CD8-positive, alpha-beta memory T cell (primary cell): ENCODE results near the gene PLXNC1. TPM values are rescaled to one million over a fixed set of nuclear protein-coding genes. Genes with fewer than 3 reads are reported as not detected.
A peak's percentile ranks its signal among the peaks of the same experiment; 100 is the strongest.

ENCODE experiments used
- CTCF ChIA-PET: fragments of 350-600 bp; sonication (Branson Sonifier 250); formaldehyde crosslinking; loops from one replicate; lab custom pipeline; 2021; ENCODE audit warnings: antibody characterized with exemption; lab: Charles Lee
- POLR2A ChIA-PET: fragments of 350-600 bp; sonication (Branson Sonifier 250); formaldehyde crosslinking; loops from one replicate; lab custom pipeline; 2021; ENCODE audit warnings: antibody characterized with exemption; lab: Charles Lee
- DNase-seq, 5 donors: peaks; one replicate each; pipeline versions ENCODE4 v3.0.0 to v3.0.0-alpha.2; 2020 to 2022; ENCODE audit warnings: mixed read lengths in 1 of 5
- H3K27ac ChIP-seq: one replicate; pipeline ENCODE4 v1.7.0; 2013; ENCODE audit warnings: low read depth, mild to moderate bottlenecking, low read length, moderate library complexity
- H3K27me3 ChIP-seq: 2 replicates; pipeline ENCODE4 v1.7.0; 2013; ENCODE audit warnings: low read length, mild to moderate bottlenecking; ENCODE audit not compliant: insufficient read depth, poor library complexity, severe bottlenecking
- H3K36me3 ChIP-seq: 2 replicates; pipeline ENCODE4 v1.7.0; 2013; ENCODE audit warnings: mild to moderate bottlenecking, low read length, moderate library complexity; ENCODE audit not compliant: insufficient read depth
- H3K4me1 ChIP-seq: 2 replicates; pipeline ENCODE4 v1.7.0; 2013; ENCODE audit warnings: mild to moderate bottlenecking, low read length, moderate library complexity; ENCODE audit not compliant: insufficient read depth
- H3K4me3 ChIP-seq: 2 replicates; pipeline ENCODE4 v1.7.0; 2013; ENCODE audit warnings: mild to moderate bottlenecking, low read length
- H3K9me3 ChIP-seq: 2 replicates; pipeline ENCODE4 v1.7.0; 2013; ENCODE audit warnings: mild to moderate bottlenecking, low read length
- H3K27ac Mint-ChIP-seq, 8 donors: one replicate each; pipeline ENCODE4 v1.8.0; 2020 to 2021; ENCODE audit warnings: mixed read lengths in 8 of 8, mild to moderate bottlenecking in 6 of 8, inconsistent platforms in 3 of 8, moderate library complexity in 3 of 8
- H3K27me3 Mint-ChIP-seq, 2 donors: one replicate each; pipeline ENCODE4 v1.8.0; 2020 to 2021; ENCODE audit warnings: mixed read lengths in 2 of 2, mild to moderate bottlenecking in 1 of 2, moderate library complexity in 1 of 2
- H3K36me3 Mint-ChIP-seq, 3 donors: one replicate each; pipeline ENCODE4 v1.8.0; 2020 to 2021; ENCODE audit warnings: mixed read lengths in 3 of 3, inconsistent platforms in 1 of 3, mild to moderate bottlenecking in 1 of 3
- H3K4me1 Mint-ChIP-seq, 3 donors: one replicate each; pipeline ENCODE4 v1.8.0; 2020 to 2021; ENCODE audit warnings: mixed read lengths in 3 of 3, inconsistent platforms in 1 of 3, mild to moderate bottlenecking in 1 of 3
- H3K4me3 Mint-ChIP-seq, 7 donors: one replicate each; pipeline ENCODE4 v1.8.0; 2020 to 2021; ENCODE audit warnings: mixed read lengths in 7 of 7, mild to moderate bottlenecking in 6 of 7, moderate library complexity in 4 of 7, inconsistent platforms in 2 of 7
- H3K9me3 Mint-ChIP-seq, 5 donors: one replicate each; pipeline ENCODE4 v1.8.0; 2020 to 2022; ENCODE audit warnings: mixed read lengths in 5 of 5, mild to moderate bottlenecking in 3 of 5, moderate library complexity in 2 of 5, inconsistent platforms in 1 of 5
- polyA plus RNA-seq: library from polyadenylated mRNA; unstranded; fragments of 300-500 nt; fragmentation: Illumina TruSeq; gene quantifications from one replicate; pipeline ENCODE4 v1.2.3, GENCODE V29; 2021
- total RNA-seq, 2 experiments: library from RNA; stranded (reverse); gene quantifications; one replicate each; pipeline ENCODE4 v1.2.3, GENCODE V29; 2021

PLXNC1 gene
- total and polyA plus RNA-seq, 3 experiments from 2014 or later = 5.0 to 8.1 (median 5.6) TPM

DNA sequence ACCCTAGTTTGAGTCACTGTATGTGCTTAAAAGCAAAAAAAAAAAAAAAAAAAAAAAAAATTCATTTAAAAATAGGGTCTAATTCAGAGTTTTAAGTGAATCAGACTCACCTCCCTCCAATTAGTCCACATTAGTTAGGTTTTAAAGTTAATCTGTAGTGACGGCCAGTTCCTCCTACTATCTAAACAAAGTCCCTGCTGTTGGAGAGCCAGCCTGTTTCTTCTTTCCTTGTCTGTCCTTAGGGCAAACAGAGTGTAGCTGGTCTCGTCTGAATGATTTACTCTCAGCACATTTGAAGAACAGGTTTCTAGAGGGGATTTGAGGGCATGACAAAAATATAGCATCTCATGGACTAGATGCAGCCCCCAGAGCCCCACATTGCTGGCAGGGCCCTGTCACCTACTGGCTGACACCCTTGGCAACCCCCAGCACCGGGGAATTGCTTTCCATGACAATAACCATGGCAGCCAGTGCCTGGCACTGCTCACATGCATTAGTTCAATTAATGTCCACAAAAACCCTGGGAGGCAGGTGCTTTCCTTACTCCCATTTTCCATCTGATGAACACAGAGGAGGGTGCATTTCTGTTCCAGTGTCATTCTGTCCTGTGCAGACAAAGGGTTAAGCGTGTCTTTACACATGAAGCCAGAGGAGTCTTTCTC is 138.3 kb downstream of the PLXNC1 start:
- no peak for DNase-seq
- peaks cover 11 to 60% (median 32%) of the 10 kb centered on the region in 3 donors for H3K36me3 Mint-ChIP-seq
- ChIA-PET CTCF (no interaction called here), POLR2A (no interaction called here)
- Histone ChIP-seq H3K27me3 (no peaks in the 10 kb centered on the region), H3K9me3 (no peaks in the 10 kb centered on the region), H3K27ac (no peak overlapping the region), H3K4me1 (peaks cover 21% of the 10 kb centered on the region), H3K4me3 (no peak overlapping the region), H3K36me3 (peaks cover 9% of the 10 kb centered on the region)
- H3K9me3 Mint-ChIP-seq = no peaks in the 10 kb centered on the region
- H3K4me1 Mint-ChIP-seq = peaks cover 21 to 33% (median 28%) of the 10 kb centered on the region in 3 donors
- peak overlapping the region in 1 of 7 donors; percentile 72 for H3K4me3 Mint-ChIP-seq
- H3K27me3 Mint-ChIP-seq = no peaks in the 10 kb centered on the region
- H3K27ac Mint-ChIP-seq = peak overlapping the region in 3 of 8 donors; percentile 29 to 51 (median 41)

DNA sequence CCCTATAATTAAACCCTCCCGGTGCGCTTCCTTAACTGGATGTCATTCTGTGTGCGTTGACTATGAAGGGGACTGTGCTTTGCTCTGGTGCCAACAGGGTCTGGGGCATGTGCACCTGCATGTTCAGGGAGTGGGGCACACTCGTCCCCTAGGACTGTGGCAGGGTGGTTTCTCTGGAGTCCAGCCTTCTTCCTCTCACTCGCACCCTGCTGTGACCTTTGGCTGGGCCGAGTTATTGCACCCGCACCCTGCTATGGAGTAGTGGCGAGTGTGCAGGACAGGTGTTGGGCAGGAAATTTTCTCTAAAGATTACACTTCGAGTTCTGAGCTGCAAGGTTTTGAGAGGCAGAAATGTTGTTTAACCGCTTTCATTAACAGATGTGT is 138.9 kb downstream of the PLXNC1 start:
- Histone ChIP-seq H3K9me3 (no peaks in the 10 kb centered on the region), H3K36me3 (peaks cover 9% of the 10 kb centered on the region), H3K27ac (no peak overlapping the region), H3K27me3 (no peaks in the 10 kb centered on the region), H3K4me3 (no peak overlapping the region), H3K4me1 (peaks cover 16% of the 10 kb centered on the region)
- Mint-ChIP-seq H3K9me3 (no peaks in the 10 kb centered on the region), H3K36me3 (peaks cover 10 to 63% (median 35%) of the 10 kb centered on the region in 3 donors), H3K27ac (peak overlapping the region in 3 of 8 donors; percentile 41 to 51 (median 42)), H3K27me3 (no peaks in the 10 kb centered on the region), H3K4me1 (peaks cover 16 to 27% (median 23%) of the 10 kb centered on the region in 3 donors), H3K4me3 (peak overlapping the region in 1 of 7 donors; percentile 72)
- POLR2A ChIA-PET = no interaction called here
- DNase-seq = no peak
- CTCF ChIA-PET = no interaction called here

DNA sequence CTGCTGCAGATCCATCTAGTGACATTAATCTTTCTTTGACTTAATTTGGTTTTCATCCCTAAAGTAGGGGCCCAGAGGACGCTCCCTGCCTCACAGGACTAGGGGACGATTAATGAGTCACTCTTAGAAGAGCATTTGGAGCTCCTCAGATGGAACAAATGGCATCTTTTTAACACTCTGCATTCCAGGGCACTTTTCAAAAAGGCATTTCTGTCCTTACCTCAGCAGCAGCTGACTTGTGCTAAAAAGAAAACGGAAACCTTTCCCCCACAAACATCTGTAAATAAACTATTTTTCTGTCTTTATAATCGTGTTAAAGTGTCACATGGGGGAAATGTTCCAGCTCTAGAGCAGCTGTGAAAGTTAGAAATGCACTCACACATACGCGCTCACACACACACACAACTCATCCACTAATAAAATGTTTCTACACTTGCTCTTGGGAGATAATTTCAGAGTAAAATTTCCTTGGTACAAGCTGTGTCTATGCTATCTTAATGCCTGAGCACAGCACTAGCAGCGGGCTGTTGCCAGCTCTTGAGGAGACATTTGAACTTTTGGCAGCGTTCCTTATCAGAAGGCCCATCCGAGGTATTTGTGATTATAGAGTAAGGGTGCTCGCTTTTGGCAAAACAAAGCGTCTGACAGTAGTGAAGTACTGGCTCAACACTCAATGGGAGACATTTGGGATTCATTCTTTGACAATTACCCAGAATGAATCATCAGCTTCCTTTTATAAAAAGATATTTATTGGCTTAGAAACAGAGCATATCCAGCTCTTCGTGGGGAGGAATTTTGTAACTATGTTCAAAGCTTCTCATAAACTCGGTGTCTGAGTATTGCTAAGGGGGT is 141.3 kb downstream of the PLXNC1 start:
- Histone ChIP-seq H3K9me3 (no peaks in the 10 kb centered on the region), H3K4me1 (no peaks in the 10 kb centered on the region), H3K4me3 (no peak overlapping the region), H3K36me3 (peaks cover 11% of the 10 kb centered on the region), H3K27ac (no peak overlapping the region), H3K27me3 (no peaks in the 10 kb centered on the region)
- no peaks in the 10 kb centered on the region for H3K27me3 Mint-ChIP-seq
- POLR2A ChIA-PET = no interaction called here
- no peaks in the 10 kb centered on the region for H3K9me3 Mint-ChIP-seq
- H3K27ac Mint-ChIP-seq = peak overlapping the region in 4 of 8 donors; percentile 37 to 81 (median 62)
- CTCF ChIA-PET = interaction anchor here (1.2 to 2.0 kb wide), 2 partner anchors 9 to 20 kb away, joined by 4 to 5 read pairs; no protein-coding TSS in a partner anchor
- DNase-seq = no peak
- H3K4me1 Mint-ChIP-seq = peaks cover 0 to 6% (median 4%) of the 10 kb centered on the region in 3 donors
- H3K4me3 Mint-ChIP-seq = no peak overlapping the region
- H3K36me3 Mint-ChIP-seq = peaks cover 3 to 63% (median 32%) of the 10 kb centered on the region in 3 donors

DNA sequence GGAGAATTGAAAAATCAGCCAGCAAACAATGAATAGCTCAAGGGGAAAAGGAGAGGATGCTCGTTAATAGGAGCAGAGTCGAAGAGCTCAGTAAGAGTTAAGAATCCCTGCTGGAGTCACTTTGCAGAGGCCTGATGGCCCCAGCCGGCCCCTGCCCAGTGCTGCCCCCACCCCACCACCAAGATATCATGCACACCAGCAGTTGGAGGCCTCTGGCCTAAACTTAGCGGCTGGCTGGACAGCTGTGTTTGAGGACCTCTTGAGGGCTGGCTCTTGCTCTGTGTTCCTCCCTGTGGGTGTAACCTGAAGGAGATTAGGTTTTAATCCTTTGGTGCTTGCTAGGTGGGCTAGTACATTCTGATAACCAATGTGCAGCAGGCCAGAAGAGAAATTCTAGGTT is 142.0 kb downstream of the PLXNC1 start:
- CTCF ChIA-PET = interaction anchor here (2.0 kb wide), 1 partner anchor 20 kb away, joined by 5 read pairs; no protein-coding TSS in a partner anchor
- Mint-ChIP-seq H3K4me1 (peaks cover 0 to 4% (median 0%) of the 10 kb centered on the region in 3 donors), H3K4me3 (no peak overlapping the region)

DNA sequence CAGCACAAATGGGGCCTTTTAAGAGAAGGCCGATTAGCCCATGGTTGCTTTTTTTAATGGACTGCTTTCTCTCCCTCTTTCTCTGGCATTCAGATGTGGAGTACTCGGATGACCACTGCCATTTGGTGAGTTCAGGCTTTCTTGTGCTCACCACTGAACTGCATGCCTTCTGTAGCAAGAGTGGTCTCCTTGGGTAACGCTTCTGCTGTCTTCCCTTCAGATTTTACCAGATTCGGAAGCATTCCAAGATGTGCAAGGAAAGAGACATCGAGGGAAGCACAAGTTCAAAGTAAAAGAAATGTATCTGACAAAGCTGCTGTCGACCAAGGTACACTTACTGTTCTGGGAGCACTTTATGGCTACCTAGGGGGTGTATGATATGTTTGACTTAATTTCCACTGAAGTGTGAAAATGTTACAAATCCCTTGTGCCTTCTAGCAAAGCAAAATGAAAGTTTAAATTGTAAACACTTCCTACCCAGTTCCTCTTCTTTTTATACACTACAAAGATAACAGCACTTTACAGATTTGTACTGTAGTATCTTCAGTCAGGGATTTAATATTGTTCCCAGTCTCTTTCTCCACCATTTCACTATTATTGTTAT is 148.8 kb downstream of the PLXNC1 start:
- H3K9me3 ChIP-seq = no peaks in the 10 kb centered on the region
- no peak overlapping the region for H3K27ac ChIP-seq
- CTCF ChIA-PET = no interaction called here
- Mint-ChIP-seq H3K9me3 (no peaks in the 10 kb centered on the region), H3K27me3 (no peaks in the 10 kb centered on the region), H3K4me1 (peaks cover 0 to 2% (median 0%) of the 10 kb centered on the region in 3 donors), H3K27ac (peak overlapping the region in 3 of 8 donors; percentile 38 to 81 (median 79)), H3K36me3 (peaks cover 27 to 82% (median 41%) of the 10 kb centered on the region in 3 donors), H3K4me3 (no peak overlapping the region)
- POLR2A ChIA-PET = no interaction called here
- no peak overlapping the region for H3K4me3 ChIP-seq
- no peak for DNase-seq
- no peaks in the 10 kb centered on the region for H3K27me3 ChIP-seq
- H3K36me3 ChIP-seq = peaks cover 9% of the 10 kb centered on the region
- no peaks in the 10 kb centered on the region for H3K4me1 ChIP-seq

More for the DNA sequence above, 142.0 kb downstream of the PLXNC1 start:
- no peaks in the 10 kb centered on the region for H3K9me3 ChIP-seq
- DNase-seq = no peak
- H3K4me3 ChIP-seq = no peak overlapping the region
- H3K27ac Mint-ChIP-seq = peak overlapping the region in 3 of 8 donors; percentile 4 to 81 (median 54)
- peaks cover 12% of the 10 kb centered on the region for H3K36me3 ChIP-seq
- no peaks in the 10 kb centered on the region for H3K27me3 Mint-ChIP-seq
- no peaks in the 10 kb centered on the region for H3K9me3 Mint-ChIP-seq
- no peaks in the 10 kb centered on the region for H3K27me3 ChIP-seq
- POLR2A ChIA-PET = no interaction called here
- H3K4me1 ChIP-seq = no peaks in the 10 kb centered on the region
- peaks cover under 1 to 68% (median 32%) of the 10 kb centered on the region in 3 donors for H3K36me3 Mint-ChIP-seq
- no peak overlapping the region for H3K27ac ChIP-seq

DNA sequence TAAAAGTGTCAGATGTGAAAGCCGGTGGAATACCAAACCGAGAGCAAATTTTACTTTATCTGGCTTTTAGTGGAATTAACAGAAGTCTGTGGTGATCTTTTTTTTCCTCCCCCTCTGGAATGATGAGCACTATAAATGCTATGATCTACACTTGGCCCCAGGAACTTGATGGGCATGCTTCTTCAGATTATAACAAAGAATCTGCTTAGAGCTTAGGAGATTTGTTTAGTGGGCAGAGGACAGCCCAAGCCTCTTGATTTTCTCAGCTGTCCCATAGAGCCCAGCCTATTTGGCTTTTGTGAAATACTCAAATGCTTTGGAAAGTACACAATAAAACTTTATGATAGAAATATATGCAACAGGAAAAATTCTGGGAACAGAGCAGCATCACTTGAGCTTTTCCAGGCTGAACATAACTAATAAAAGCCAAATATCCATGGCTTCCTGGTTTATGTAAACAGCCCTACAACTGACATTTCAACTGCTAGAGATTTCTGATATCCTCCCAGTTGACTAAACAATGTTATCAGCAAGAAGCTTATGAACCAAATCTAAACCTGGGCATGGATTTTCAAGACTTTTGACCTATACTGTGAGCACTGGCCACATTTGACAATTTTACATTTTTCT is 149.6 kb downstream of the PLXNC1 start:
- H3K4me3 ChIP-seq = no peak overlapping the region
- H3K4me1 ChIP-seq = no peaks in the 10 kb centered on the region
- H3K27me3 ChIP-seq = no peaks in the 10 kb centered on the region
- no peaks in the 10 kb centered on the region for H3K27me3 Mint-ChIP-seq
- H3K9me3 Mint-ChIP-seq = no peaks in the 10 kb centered on the region
- peak overlapping the region in 1 of 8 donors; percentile 46 for H3K27ac Mint-ChIP-seq
- peaks cover 0 to 2% (median 0%) of the 10 kb centered on the region in 3 donors for H3K4me1 Mint-ChIP-seq
- no peak for DNase-seq
- POLR2A ChIA-PET = no interaction called here
- peaks cover 14% of the 10 kb centered on the region for H3K36me3 ChIP-seq
- no peaks in the 10 kb centered on the region for H3K9me3 ChIP-seq
- peaks cover 29 to 87% (median 43%) of the 10 kb centered on the region in 3 donors for H3K36me3 Mint-ChIP-seq
- no peak overlapping the region for H3K4me3 Mint-ChIP-seq
- no peak overlapping the region for H3K27ac ChIP-seq
- CTCF ChIA-PET = interaction anchor here (1.1 kb wide), 1 partner anchor 8 kb away, joined by 4 read pairs; no protein-coding TSS in a partner anchor

DNA sequence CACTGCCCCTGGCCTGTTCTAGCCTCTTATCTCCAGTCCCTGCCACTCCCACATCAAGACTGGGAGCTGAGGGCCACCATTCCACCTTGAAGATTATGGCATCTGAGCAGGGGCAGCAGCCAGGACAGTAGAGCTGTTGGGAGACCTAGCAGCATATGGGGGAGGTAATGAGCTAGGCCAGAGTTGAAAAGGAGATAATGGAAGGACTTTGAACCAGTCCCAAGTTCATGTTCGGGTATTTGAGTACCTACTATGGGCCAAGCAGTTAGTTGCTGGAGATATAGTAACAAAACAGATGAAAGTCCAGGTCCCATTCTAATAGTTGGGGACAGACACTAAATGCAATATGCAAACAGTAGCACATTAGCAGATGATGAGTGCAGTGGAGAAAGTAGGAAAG is 151.5 kb downstream of the PLXNC1 start:
- CTCF ChIA-PET = no interaction called here
- no peak for DNase-seq
- POLR2A ChIA-PET = no interaction called here
- Histone ChIP-seq H3K9me3 (no peaks in the 10 kb centered on the region), H3K27ac (no peak overlapping the region), H3K4me1 (no peaks in the 10 kb centered on the region), H3K27me3 (no peaks in the 10 kb centered on the region), H3K36me3 (peaks cover 17% of the 10 kb centered on the region), H3K4me3 (no peak overlapping the region)
- Mint-ChIP-seq H3K4me1 (peaks cover 0 to 6% (median 5%) of the 10 kb centered on the region in 3 donors), H3K27ac (peak overlapping the region in 3 of 8 donors; percentile 7 to 75 (median 19)), H3K27me3 (no peaks in the 10 kb centered on the region), H3K4me3 (no peak overlapping the region), H3K36me3 (peaks cover 35 to 92% (median 45%) of the 10 kb centered on the region in 3 donors), H3K9me3 (no peaks in the 10 kb centered on the region)
